ENCODE results near the gene BSPRY. TPM values are rescaled to one million over a fixed set of nuclear protein-coding genes. Genes with fewer than 3 reads are reported as not detected.

The BSPRY gene
- total RNA-seq, 2 donors from 2014 or later: 0.48 to 3.8 TPM

DNA sequence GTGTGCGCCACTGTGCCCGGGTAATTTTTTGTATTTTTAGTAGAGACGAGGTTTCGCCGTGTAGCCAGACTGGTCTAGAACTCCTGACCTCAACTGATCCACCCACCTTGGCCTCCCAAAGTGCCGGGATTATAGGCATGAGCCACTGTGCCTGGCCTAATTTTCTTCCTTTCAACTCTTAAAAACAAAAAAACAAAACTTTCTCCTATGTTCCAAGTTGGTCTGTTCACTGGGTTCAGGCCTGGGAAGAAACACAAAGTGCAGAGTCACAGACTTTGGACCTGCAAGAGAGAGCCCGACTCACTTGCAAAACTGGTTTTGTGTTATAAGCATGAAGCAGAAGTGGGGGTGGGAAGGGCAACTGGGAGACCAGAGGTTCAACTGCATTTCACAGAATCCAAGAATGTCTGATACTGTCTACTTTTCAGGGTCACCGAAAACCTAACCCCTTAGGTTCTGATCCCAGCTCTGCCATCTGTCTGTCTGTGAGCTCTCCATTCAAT lies 32.6 kb downstream of the BSPRY start:
- DNase-seq (ENCODE audit: low spot score): no peak
- no peaks in the 10 kb centered on the region for H3K4me1 ChIP-seq
- H3K9me3 ChIP-seq: no peaks in the 10 kb centered on the region
- H3K4me3 ChIP-seq: no peak overlapping the region
- no peaks in the 10 kb centered on the region for H3K27me3 ChIP-seq
- peaks cover 2% of the 10 kb centered on the region for H3K36me3 ChIP-seq
- no peak overlapping the region for H3K27ac ChIP-seq
- TF ChIP-seq, protein P1, sequence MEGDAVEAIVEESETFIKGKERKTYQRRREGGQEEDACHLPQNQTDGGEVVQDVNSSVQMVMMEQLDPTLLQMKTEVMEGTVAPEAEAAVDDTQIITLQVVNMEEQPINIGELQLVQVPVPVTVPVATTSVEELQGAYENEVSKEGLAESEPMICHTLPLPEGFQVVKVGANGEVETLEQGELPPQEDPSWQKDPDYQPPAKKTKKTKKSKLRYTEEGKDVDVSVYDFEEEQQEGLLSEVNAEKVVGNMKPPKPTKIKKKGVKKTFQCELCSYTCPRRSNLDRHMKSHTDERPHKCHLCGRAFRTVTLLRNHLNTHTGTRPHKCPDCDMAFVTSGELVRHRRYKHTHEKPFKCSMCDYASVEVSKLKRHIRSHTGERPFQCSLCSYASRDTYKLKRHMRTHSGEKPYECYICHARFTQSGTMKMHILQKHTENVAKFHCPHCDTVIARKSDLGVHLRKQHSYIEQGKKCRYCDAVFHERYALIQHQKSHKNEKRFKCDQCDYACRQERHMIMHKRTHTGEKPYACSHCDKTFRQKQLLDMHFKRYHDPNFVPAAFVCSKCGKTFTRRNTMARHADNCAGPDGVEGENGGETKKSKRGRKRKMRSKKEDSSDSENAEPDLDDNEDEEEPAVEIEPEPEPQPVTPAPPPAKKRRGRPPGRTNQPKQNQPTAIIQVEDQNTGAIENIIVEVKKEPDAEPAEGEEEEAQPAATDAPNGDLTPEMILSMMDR (IDR thresholded peaks at IDR 0.05): no peak

DNA sequence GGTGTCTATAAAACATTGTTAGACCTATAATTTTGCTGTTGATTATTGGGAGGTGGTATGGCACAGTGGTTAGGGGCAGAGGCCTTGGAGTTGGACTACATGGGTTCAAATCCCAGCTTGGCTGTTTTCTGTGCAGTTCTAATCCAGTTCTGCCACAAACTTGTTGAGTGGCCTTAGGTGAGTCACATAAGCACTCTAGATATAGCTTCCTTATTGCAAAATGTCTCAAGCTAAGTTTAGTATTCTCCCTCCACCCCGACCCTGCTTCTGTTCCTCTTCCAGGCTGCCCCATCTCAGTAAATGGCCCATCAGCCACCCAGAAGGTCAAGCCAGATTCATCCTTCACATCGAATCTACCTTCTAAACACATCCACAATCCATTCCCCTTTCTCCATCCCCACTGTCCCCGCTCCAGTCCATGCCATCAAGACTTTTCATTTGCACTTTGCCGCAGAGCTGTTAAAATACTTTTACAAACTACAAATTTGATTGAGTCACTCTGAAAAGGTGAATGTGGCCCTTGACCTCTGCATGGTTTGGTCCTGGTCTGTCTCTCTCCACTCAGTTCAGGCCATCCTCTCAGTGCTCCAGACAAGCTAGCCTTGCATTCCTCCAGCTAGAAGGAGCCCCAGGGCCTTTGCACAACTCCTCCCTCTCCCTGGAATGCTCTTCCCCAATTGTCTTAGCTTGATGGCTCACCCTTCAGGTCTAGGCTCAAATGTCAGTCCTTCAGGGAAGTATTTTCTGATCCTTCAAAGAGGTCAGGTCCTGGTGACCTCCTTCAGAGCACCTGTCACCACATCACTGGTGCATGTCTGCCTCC lies 37.4 kb downstream of the BSPRY start:
- Histone ChIP-seq H3K27me3 (no peaks in the 10 kb centered on the region), H3K9me3 (no peaks in the 10 kb centered on the region), H3K36me3 (peaks cover 43% of the 10 kb centered on the region), H3K4me3 (no peak overlapping the region), H3K27ac (no peak overlapping the region), H3K4me1 (no peaks in the 10 kb centered on the region)
- TF ChIP-seq, protein P1 (IDR thresholded peaks at IDR 0.05): no peak
- no peak for DNase-seq (ENCODE audit: low spot score)

DNA sequence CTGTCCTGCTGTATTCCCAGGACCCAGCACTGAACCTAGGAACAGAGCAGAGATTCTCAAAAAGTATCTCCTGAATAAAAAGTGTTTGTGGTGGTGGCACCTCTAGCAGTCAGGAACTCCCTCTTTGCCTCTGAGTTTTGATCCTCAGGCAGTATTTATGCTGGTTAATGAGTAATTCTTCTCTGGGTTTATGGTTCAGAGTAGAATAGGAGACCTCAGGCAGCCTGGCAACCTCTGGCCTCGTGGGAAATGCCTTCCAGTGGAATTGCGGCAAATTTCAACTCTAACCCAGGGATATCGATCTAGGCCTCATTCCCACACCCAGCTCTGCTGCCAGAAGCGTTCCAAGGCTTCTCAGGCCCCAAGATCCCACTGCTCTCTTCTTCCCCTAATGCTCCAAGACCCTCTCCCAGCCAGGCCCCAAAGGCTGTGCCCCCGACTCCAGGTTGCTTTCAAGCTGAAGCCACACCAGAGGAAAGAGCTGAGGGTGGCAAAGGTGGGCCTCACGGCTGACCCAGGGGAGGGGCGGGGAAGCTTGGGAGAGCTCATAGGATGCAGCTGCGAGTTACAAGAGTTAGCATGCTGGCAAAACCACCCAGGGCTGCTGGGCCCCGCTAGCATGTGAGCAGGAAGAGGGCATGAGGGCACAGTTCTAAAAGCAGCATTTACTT lies 38.4 kb downstream of the BSPRY start:
- Histone ChIP-seq H3K36me3 (peaks cover 51% of the 10 kb centered on the region), H3K4me3 (no peak overlapping the region), H3K27ac (no peak overlapping the region), H3K27me3 (no peaks in the 10 kb centered on the region), H3K4me1 (no peaks in the 10 kb centered on the region), H3K9me3 (no peaks in the 10 kb centered on the region)
- TF ChIP-seq, protein P1 (IDR thresholded peaks at IDR 0.05): no peak
- DNase-seq (ENCODE audit: low spot score): no peak

DNA sequence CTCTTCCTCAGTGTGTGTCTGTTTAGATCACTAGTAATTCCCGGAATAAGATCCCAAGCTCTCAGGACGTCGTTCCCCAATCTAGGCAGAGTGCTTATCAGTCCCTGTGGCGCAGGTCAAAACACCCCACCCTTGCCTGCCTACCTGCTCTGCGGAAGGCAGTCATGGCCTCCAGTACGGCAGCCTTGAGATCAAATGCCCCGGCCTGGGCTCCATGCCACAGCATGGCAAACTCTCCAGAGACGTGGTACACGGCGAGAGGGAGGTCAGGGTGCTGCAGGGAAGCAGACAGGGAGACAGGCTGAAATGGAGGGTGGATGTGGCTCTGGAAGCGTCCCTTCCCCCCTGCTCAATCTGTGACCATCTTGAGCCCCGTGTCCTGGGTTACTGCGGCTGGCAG lies 39.5 kb downstream of the BSPRY start:
- Histone ChIP-seq H3K4me1 (no peaks in the 10 kb centered on the region), H3K27ac (no peak overlapping the region), H3K36me3 (peaks cover 51% of the 10 kb centered on the region), H3K9me3 (no peaks in the 10 kb centered on the region), H3K4me3 (no peak overlapping the region), H3K27me3 (no peaks in the 10 kb centered on the region)
- no peak for DNase-seq (ENCODE audit: low spot score)
- TF ChIP-seq, protein P1 (IDR thresholded peaks at IDR 0.05): no peak

GRCh38 chr9:113389451-113389850 lies 40.1 kb downstream of the BSPRY start:
- DNase-seq (ENCODE audit: low spot score): no peak
- H3K36me3 ChIP-seq: peaks cover 51% of the 10 kb centered on the region
- H3K4me3 ChIP-seq: no peak overlapping the region
- no peaks in the 10 kb centered on the region for H3K4me1 ChIP-seq
- H3K9me3 ChIP-seq: no peaks in the 10 kb centered on the region
- no peak overlapping the region for H3K27ac ChIP-seq
- TF ChIP-seq, protein P1 (IDR thresholded peaks at IDR 0.05): no peak
- no peaks in the 10 kb centered on the region for H3K27me3 ChIP-seq

All from right atrium auricular region (tissue), 2 donors.